Kidney (tissue), 14 donors: ENCODE results near the gene MYO15A. TPM values are rescaled to one million over a fixed set of nuclear protein-coding genes. Genes with fewer than 3 reads are reported as not detected.

Experiments used
- DNase-seq, 5 donors: peaks; one replicate each; pipeline ENCODE4 v3.0.0-alpha.2; 2013 to 2020
- FAIRE-seq: peaks from 2 replicates; lab custom pipeline; 2012; peaks lifted over from hg19 to GRCh38; lab: Jason Lieb, UNC
- H3K27ac ChIP-seq, 2 donors: one replicate each; pipeline ENCODE4 v1.7.0; 2013; ENCODE audit warnings: low read depth in 2 of 2, low read length in 2 of 2, inconsistent platforms in 1 of 2
- H3K27me3 ChIP-seq: one replicate; pipeline ENCODE4 v1.7.1; 2013; ENCODE audit warnings: low read length, inconsistent platforms; ENCODE audit not compliant: control insufficient read depth, insufficient read depth
- H3K36me3 ChIP-seq, 3 donors: one replicate each; pipeline versions ENCODE4 v1.7.0 to v1.7.1; 2013; ENCODE audit warnings: low read length in 3 of 3, control low read depth in 1 of 3, inconsistent platforms in 1 of 3; ENCODE audit not compliant: insufficient read depth in 3 of 3, control insufficient read depth in 2 of 3
- H3K4me1 ChIP-seq, 3 donors: one replicate each; pipeline versions ENCODE4 v1.7.0 to v1.7.1; 2013; ENCODE audit warnings: low read length in 3 of 3, inconsistent platforms in 1 of 3, low read depth in 1 of 3; ENCODE audit not compliant: control insufficient read depth in 2 of 3, insufficient read depth in 2 of 3
- H3K4me3 ChIP-seq, 3 donors: one replicate each; pipeline versions ENCODE4 v1.7.0 to v1.8.1; 2013; ENCODE audit warnings: low read length in 3 of 3, control low read depth in 1 of 3, inconsistent platforms in 1 of 3
- H3K9ac ChIP-seq, 3 donors: one replicate each; pipeline versions ENCODE4 v1.7.0 to v1.7.1; 2013; ENCODE audit warnings: low read length in 3 of 3, control low read depth in 1 of 3, inconsistent platforms in 1 of 3
- H3K9me3 ChIP-seq, 3 donors: one replicate each; pipeline versions ENCODE4 v1.7.0 to v1.7.1; 2013; ENCODE audit warnings: low read length in 3 of 3, control low read depth in 1 of 3, inconsistent platforms in 1 of 3; ENCODE audit not compliant: control insufficient read depth in 2 of 3, insufficient read depth in 1 of 3
- CTCF ChIP-seq: IDR thresholded peaks from 3 replicates; pipeline ENCODE4 v1.5.1; 2012; ENCODE audit warnings: mild to moderate bottlenecking, moderate library complexity, borderline replicate concordance; ENCODE audit not compliant: insufficient read depth; ENCODE audit errors: extremely low read depth
- intact Hi-C: fragments of 100-400 bp; cut with DNase I; formaldehyde crosslinking; loops from one replicate; pipeline ENCODE4 v1.11.1; 2022
- polyA plus RNA-seq: library from polyadenylated mRNA; stranded (reverse); fragments of 350-450 nt; fragmentation: Illumina TruSeq; extraction: RNeasy Lipid Tissue Mini Kit (QIAGEN cat#74804); gene quantifications from one replicate; pipeline ENCODE4 v1.2.3, GENCODE V29; 2014; ENCODE audit warnings: low read depth, low replicate concordance; ENCODE audit not compliant: insufficient read depth
- total RNA-seq: library from RNA; stranded (reverse); fragmentation: NEBNext Ultra II Directional; extraction: Animal tissue kit (Norgen Biotek cat#: 25700); gene quantifications from one replicate; pipeline ENCODE4 v1.2.1, GENCODE V29; 2021
- donor health status: control.
- donor health status: control.
- donor health status: control.
- donor health status: control.
- donor health status: control.
- donor health status: DM: yes; HTN: yes; CAD: no.
- donor health status: Normal renal cell carcinoma (clear cell type).

The MYO15A gene
- total and polyA plus RNA-seq, 2 donors from 2014 or later = 0.80 to 1.3 TPM

DNA sequence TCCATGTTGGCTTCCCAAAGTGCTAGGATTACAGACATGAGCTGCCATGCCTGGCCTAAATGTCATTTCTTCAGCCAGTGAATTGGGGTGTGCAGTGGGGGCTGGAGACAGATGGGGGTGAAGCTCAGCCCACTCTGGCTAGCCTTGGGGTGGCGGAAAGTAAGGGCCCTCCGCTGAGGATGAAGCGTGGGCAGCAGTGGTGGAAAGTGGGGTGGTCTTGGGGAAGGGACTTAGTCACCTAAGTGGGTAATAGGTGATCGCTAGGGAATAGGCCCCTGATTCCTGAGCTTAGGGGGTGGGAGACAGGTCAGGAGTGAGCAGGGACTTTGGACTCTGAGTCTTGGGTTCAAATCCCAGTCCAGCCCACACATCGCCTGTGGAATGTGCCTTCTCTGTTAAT, 119.1 kb downstream of the MYO15A start:
- H3K9me3 ChIP-seq = no peaks in the 10 kb centered on the region
- FAIRE-seq (no peak), DNase-seq (no peak)
- H3K4me3 ChIP-seq = no peak overlapping the region
- H3K27ac ChIP-seq = no peak overlapping the region
- no peaks in the 10 kb centered on the region for H3K36me3 ChIP-seq
- TF ChIP-seq CTCF = no peak
- no peak overlapping the region for H3K9ac ChIP-seq
- H3K4me1 ChIP-seq = peaks cover 0 to 6% (median 6%) of the 10 kb centered on the region in 3 donors
- no peaks in the 10 kb centered on the region for H3K27me3 ChIP-seq
- intact Hi-C loops = no loop called here

- intact Hi-C loops = no loop called here
- Histone ChIP-seq H3K4me3 (no peak overlapping the region), H3K27me3 (no peaks in the 10 kb centered on the region), H3K27ac (no peak overlapping the region), H3K9ac (no peak overlapping the region), H3K9me3 (no peaks in the 10 kb centered on the region), H3K4me1 (peaks cover 0 to 6% (median 6%) of the 10 kb centered on the region in 3 donors), H3K36me3 (no peaks in the 10 kb centered on the region)
- FAIRE-seq (no peak), DNase-seq (peak in 1 of 5 donors; percentile 26)
- no peak for TF ChIP-seq CTCF
Observed at GRCh38 chr17:18228176-18228682, 119.7 kb downstream of the MYO15A start.

DNA sequence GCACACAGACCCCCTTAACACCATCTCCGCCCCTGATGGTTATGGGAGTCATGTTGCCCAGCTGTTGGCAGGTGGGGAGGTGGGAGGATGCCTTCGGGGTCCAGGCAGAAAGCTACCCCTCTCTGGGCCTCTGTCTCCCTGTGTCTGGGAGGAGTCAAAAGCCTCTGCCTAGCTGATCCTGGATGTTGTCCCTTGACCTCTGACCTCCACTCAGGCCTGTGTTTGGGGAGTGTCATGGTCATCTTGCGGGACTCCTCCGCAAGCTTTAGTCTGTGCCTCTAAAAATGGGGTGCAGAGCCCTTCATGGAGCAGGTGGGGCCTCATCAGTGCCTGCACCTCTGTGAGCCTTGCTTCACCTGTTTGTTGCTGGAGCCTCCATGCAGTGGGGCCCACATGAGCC, 120.7 kb downstream of the MYO15A start:
- no peak for TF ChIP-seq CTCF

More for the DNA sequence above, 120.7 kb downstream of the MYO15A start:
- intact Hi-C loops = no loop called here
- Histone ChIP-seq H3K4me1 (peaks cover 0 to 6% (median 6%) of the 10 kb centered on the region in 3 donors), H3K4me3 (no peak overlapping the region), H3K27me3 (no peaks in the 10 kb centered on the region), H3K27ac (no peak overlapping the region), H3K36me3 (no peaks in the 10 kb centered on the region), H3K9ac (no peak overlapping the region), H3K9me3 (no peaks in the 10 kb centered on the region)
- no peak for FAIRE-seq
- peak in 1 of 5 donors; percentile 44 for DNase-seq

Other genes with a start within 250 kb of the MYO15A start
- 59.4 TPM for gene TOM1L2, start 136.4 kb upstream of the MYO15A start, total RNA-seq
- 28.2 TPM for gene TOM1L2, start 136.4 kb upstream of the MYO15A start, polyA plus RNA-seq
- 17.3 TPM for gene DRC3, start 135.9 kb upstream of the MYO15A start, total RNA-seq
- gene DRC3, start 135.9 kb upstream of the MYO15A start, polyA plus RNA-seq = 8.6 TPM
- gene ATPAF2, start 69.6 kb upstream of the MYO15A start, total RNA-seq = 27.0 TPM
- gene ATPAF2, start 69.6 kb upstream of the MYO15A start, polyA plus RNA-seq = 52.1 TPM
- gene GID4, start 69.3 kb upstream of the MYO15A start, total RNA-seq = 8.7 TPM
- 3.4 TPM for gene GID4, start 69.3 kb upstream of the MYO15A start, polyA plus RNA-seq
- gene DRG2, start 20.8 kb upstream of the MYO15A start, total RNA-seq = 39.2 TPM
- gene DRG2, start 20.8 kb upstream of the MYO15A start, polyA plus RNA-seq = 49.3 TPM
- gene ALKBH5, start 75.1 kb downstream of the MYO15A start, total RNA-seq = 94.4 TPM
- gene ALKBH5, start 75.1 kb downstream of the MYO15A start, polyA plus RNA-seq = 67.1 TPM
- gene LLGL1, start 116.9 kb downstream of the MYO15A start, total RNA-seq = 13.7 TPM
- 8.0 TPM for gene LLGL1, start 116.9 kb downstream of the MYO15A start, polyA plus RNA-seq
- gene FLII, start 150.0 kb downstream of the MYO15A start, total RNA-seq = 301 TPM
- gene FLII, start 150.0 kb downstream of the MYO15A start, polyA plus RNA-seq = 139 TPM
- gene MIEF2, start 151.9 kb downstream of the MYO15A start, total RNA-seq = 25.3 TPM
- gene MIEF2, start 151.9 kb downstream of the MYO15A start, polyA plus RNA-seq = 19.3 TPM
- 30.3 TPM for gene TOP3A, start 206.2 kb downstream of the MYO15A start, total RNA-seq
- gene TOP3A, start 206.2 kb downstream of the MYO15A start, polyA plus RNA-seq = 7.9 TPM
- gene SMCR8, start 206.5 kb downstream of the MYO15A start, total RNA-seq = 22.4 TPM
- gene SMCR8, start 206.5 kb downstream of the MYO15A start, polyA plus RNA-seq = 3.1 TPM